Measurements from ENCODE around the gene OVOL3.
"Not testable (repeated sequence)": the region's sequence is repeated elsewhere in the genome, so short reads cannot be mapped to it uniquely, and the experiment has no call there.

OVOL3 gene

GRCh38 chr19:36110487-36111199 is at the start of gene OVOL3:
Gene OVOL3, plus strand, starts transcription at chr19:36111143. Its CDS starts 60 bp downstream, at chr19:36111203.
- DNase-seq, result no peak

- no peak for DNase-seq
Observed at GRCh38 chr19:36061367-36061766, 49.6 kb upstream of the OVOL3 start.

DNA sequence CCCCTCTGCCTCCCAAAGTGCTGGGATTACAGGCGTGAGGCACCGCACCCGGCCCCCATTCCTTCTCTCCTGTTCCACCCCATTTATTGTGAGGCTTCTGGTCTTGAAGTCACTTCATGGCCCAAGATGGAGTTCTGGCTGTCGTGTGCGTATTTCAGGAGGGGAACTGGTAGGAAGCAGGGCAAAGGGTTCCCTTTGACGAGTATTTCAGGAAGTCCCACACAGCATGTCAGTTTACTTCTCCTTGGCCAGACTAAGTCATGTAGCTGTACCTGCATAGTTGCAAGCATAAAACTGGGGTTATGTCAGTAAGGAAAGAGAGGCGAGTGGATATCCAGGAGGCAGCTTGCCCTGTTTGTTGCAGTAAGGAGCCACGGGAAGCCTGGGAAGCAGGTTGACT is 46.1 kb upstream of the OVOL3 start:
- DNase-seq, result no peak

GRCh38 chr19:36067681-36068080 is 43.3 kb upstream of the OVOL3 start:
- DNase-seq, result no peak

- not testable (repeated sequence) for DNase-seq
Observed at GRCh38 chr19:36068810-36069499, 42.0 kb upstream of the OVOL3 start.

- DNase-seq, result no peak
Observed at GRCh38 chr19:36072081-36072480, 38.9 kb upstream of the OVOL3 start.

GRCh38 chr19:36073121-36073876 is 37.6 kb upstream of the OVOL3 start:
- DNase-seq, result no peak

GRCh38 chr19:36079389-36079945 is 31.5 kb upstream of the OVOL3 start:
- DNase-seq, result no peak

- no peak for DNase-seq
Observed at GRCh38 chr19:36081385-36081784, 29.6 kb upstream of the OVOL3 start.

GRCh38 chr19:36081894-36082293 is 29.0 kb upstream of the OVOL3 start:
- DNase-seq, result no peak

DNA sequence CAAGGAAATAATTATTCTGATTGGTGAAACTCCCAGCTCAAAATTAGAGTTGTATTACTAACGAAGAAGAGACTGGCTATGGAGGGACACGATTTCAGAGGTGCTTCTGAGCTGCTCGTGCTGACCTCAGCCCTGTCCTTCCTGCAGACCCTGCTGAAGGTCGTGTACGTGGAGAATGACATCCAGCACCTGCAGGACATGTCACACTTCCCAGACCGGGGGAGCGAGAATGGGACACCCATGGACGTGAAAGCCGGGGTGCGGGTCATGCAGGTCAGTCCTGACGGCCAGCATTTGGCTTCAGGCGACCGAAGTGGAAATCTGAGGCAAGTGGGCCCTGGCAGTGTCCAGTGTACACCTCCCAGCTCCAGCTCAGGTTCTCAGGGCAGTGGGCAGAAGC is 28.0 kb upstream of the OVOL3 start:
- DNase-seq, result no peak

- no peak for DNase-seq
Observed at GRCh38 chr19:36084231-36085009, 26.5 kb upstream of the OVOL3 start.

DNA sequence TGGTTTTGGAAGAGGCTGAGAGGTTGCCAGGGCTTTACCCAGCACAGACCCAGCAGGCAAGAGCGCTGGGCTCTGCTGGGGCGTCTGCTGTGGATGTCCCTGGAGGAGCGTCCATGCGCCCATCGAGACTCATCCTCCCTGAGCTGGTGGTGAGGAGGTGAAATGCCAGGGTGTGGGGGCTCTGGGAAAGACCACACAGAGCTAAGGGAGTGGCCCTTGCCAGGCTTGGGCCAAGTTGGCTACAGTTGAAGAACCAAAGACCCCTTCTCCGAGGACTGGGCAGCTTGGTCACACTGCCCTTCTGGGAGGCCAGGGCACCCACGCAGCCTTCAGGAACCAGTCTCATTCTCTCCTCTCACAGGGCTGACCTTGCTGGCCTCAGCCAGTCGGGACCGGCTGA is 24.6 kb upstream of the OVOL3 start:
- no peak for DNase-seq

DNA sequence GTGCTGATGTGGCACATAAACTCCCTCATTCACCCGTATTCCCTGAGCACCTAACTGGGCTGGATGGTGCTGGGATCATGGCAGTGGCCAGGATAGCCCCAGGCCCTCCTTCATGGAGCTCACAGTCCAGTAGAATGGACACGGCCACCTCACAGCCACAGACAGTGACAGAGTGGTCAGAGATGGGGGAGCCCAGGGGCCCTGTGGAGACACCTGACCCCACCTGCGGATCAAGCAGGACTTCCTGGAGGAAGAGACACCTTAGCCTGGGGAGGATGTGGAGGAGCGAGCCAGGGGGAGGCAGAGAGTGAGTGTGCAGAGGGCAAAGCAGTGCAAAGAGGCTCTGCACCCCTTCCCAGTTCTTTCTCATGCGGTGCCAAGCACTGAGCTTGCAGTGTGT is 21.1 kb upstream of the OVOL3 start:
- DNase-seq, result no peak

DNA sequence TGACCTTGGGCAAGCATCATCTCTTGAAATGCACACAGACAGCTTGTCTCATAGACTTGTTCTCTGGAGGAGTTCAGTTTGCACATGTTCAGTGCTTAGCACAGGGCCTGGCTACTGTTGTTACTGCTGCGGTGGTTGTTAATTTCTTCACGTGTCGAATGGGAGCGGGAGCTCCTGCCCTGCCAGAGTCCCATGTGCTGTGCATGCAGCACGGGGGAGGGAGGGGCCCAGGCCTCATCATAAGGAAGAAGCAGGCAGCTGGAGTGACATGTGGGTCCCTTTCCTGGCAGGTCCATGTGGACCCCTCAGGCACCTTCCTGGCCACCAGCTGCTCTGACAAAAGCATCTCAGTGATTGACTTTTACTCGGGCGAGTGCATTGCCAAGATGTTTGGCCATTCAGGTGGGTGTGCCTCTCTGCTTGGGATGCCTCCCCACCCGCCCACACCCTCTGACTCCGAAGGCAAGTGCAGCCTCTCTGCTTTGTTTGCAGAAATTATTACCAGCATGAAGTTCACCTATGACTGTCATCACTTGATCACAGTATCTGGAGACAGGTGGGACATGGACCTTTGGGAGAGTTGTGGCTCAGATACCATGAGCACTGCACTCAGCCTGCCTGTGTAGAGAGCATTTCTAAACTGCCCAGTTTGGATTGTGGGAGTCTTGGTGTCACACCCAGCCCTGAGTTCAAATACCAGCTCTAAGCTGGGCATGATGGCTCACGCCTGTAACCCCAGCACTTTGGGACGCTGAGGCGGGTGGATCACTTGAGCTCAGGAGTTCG is 19.8 kb upstream of the OVOL3 start:
- no peak for DNase-seq

GRCh38 chr19:36092566-36092965 is 18.4 kb upstream of the OVOL3 start:
- DNase-seq, result no peak

DNA sequence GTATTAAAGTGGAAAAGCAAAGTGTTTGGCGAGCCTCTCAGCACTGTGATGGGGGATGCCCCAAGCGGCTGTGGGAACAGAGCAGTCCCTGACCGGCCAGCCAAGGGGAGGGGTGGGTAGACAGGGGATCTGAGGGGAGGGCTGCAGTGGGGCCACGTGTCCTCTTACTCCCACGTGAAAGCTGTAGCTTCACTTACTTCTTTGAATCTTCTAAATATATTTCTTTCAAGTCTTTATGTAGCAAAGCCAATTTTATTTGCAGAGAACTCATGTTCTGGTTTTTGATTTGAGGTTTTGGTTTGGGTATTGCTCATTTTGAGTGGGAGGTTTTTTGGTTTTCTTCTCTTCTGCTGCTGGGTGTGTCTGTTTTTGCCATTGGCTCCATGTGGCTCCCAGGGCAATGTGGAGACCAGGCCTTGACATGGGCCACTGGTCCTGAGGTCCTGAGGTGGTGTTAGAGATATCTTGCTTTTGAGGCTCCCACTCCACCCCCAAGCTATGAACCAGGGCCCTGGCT is 17.7 kb upstream of the OVOL3 start:
- no peak for DNase-seq

DNA sequence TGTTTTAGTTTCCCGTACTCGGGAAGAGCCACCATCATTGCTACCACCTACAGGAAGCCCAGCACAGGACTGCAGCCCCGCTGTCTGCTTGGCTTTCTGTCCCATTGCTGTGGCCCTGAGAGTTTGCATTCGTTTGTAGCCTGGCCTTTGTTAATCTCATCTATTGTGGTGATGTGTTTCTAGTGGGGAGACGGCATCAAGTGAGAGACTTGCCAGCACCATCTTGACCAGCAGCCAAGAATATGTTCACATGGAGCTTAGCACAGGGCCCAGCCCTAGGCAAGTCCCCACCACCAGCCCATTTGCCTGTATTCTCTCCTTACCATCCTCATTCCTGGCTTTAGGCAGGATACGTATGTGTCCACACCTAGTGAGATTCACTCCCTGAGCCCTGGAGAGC is 17.3 kb upstream of the OVOL3 start:
- no peak for DNase-seq

- DNase-seq, result no peak
Observed at GRCh38 chr19:36097036-36097435, 13.9 kb upstream of the OVOL3 start.

- DNase-seq, result no peak
Observed at GRCh38 chr19:36099166-36099785, 11.7 kb upstream of the OVOL3 start.

- DNase-seq, result no peak
Observed at GRCh38 chr19:36100476-36100875, 10.5 kb upstream of the OVOL3 start.

Measured in CD4-positive, alpha-beta T cell treated with Interleukin-17A for 4 hours (primary cell).